Measurements from ENCODE around the gene KIF4A. TPM values are rescaled to one million over a fixed set of nuclear protein-coding genes. Genes with fewer than 3 reads are reported as not detected.

The KIF4A gene
- total and polyA plus RNA-seq, 10 of the 15 experiments (the other 5 are each of a cell fraction or from before 2014, with no cell fraction given) = 10.8 to 28.8 (median 22.5) TPM

GRCh38 chrX:70432936-70433847 is 143.3 kb downstream of the KIF4A start (continued):
- TF ChIP-seq NFYA (IDR thresholded peaks at IDR 0.05; ENCODE audit: borderline replicate concordance, low read depth, low read length) = no peak
- TF ChIP-seq NR2F1 (conservative IDR thresholded peaks at IDR 0.05) = no peak
- no peak for TF ChIP-seq GABPA (IDR thresholded peaks at IDR 0.05; ENCODE audit: low read depth)
- TF ChIP-seq RELB (IDR thresholded peaks at IDR 0.05; ENCODE audit: low read depth) = no peak
- no peak for TF ChIP-seq DPF2 (IDR thresholded peaks at IDR 0.05)
- no peak for TF ChIP-seq REST (IDR thresholded peaks at IDR 0.05; ENCODE audit: low read depth, low read length)
- TF ChIP-seq SREBF1 (IDR thresholded peaks at IDR 0.05; ENCODE audit: low read length) = no peak
- TF ChIP-seq RB1 (IDR thresholded peaks at IDR 0.05; ENCODE audit: borderline replicate concordance) = no peak
- no peak for TF ChIP-seq NFXL1 (IDR thresholded peaks at IDR 0.05; ENCODE audit: borderline replicate concordance)
- TF ChIP-seq, protein P1, sequence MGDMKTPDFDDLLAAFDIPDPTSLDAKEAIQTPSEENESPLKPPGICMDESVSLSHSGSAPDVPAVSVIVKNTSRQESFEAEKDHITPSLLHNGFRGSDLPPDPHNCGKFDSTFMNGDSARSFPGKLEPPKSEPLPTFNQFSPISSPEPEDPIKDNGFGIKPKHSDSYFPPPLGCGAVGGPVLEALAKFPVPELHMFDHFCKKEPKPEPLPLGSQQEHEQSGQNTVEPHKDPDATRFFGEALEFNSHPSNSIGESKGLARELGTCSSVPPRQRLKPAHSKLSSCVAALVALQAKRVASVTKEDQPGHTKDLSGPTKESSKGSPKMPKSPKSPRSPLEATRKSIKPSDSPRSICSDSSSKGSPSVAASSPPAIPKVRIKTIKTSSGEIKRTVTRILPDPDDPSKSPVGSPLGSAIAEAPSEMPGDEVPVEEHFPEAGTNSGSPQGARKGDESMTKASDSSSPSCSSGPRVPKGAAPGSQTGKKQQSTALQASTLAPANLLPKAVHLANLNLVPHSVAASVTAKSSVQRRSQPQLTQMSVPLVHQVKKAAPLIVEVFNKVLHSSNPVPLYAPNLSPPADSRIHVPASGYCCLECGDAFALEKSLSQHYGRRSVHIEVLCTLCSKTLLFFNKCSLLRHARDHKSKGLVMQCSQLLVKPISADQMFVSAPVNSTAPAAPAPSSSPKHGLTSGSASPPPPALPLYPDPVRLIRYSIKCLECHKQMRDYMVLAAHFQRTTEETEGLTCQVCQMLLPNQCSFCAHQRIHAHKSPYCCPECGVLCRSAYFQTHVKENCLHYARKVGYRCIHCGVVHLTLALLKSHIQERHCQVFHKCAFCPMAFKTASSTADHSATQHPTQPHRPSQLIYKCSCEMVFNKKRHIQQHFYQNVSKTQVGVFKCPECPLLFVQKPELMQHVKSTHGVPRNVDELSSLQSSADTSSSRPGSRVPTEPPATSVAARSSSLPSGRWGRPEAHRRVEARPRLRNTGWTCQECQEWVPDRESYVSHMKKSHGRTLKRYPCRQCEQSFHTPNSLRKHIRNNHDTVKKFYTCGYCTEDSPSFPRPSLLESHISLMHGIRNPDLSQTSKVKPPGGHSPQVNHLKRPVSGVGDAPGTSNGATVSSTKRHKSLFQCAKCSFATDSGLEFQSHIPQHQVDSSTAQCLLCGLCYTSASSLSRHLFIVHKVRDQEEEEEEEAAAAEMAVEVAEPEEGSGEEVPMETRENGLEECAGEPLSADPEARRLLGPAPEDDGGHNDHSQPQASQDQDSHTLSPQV (IDR thresholded peaks at IDR 0.05) = no peak
- TF ChIP-seq POLR2A (IDR thresholded peaks at IDR 0.05; ENCODE audit: low read depth, low read length) = no peak

Data from GM12878 (cell line).